DMS114 treated with DMSO at 0.1 percent for 48 hours (cell line): ENCODE data around the gene RAB11FIP5.
"Not testable (repeated sequence)": the region's sequence is repeated elsewhere in the genome, so short reads cannot be mapped to it uniquely, and the experiment has no call there.

Experiments
- DNase-seq: peaks from one replicate; lab custom pipeline; 2025; ENCODE audit not compliant: unreplicated experiment; lab: John Stamatoyannopoulos, UW

RAB11FIP5 gene

GRCh38 chr2:73071360-73072128 lies 41.2 kb downstream of the RAB11FIP5 start, which contains the start of gene SFXN5:
Gene SFXN5, minus strand, starts transcription at chr2:73071712. Its CDS starts 7 bp downstream, at chr2:73071705.
- DNase-seq, result peak; percentile 91

DNA sequence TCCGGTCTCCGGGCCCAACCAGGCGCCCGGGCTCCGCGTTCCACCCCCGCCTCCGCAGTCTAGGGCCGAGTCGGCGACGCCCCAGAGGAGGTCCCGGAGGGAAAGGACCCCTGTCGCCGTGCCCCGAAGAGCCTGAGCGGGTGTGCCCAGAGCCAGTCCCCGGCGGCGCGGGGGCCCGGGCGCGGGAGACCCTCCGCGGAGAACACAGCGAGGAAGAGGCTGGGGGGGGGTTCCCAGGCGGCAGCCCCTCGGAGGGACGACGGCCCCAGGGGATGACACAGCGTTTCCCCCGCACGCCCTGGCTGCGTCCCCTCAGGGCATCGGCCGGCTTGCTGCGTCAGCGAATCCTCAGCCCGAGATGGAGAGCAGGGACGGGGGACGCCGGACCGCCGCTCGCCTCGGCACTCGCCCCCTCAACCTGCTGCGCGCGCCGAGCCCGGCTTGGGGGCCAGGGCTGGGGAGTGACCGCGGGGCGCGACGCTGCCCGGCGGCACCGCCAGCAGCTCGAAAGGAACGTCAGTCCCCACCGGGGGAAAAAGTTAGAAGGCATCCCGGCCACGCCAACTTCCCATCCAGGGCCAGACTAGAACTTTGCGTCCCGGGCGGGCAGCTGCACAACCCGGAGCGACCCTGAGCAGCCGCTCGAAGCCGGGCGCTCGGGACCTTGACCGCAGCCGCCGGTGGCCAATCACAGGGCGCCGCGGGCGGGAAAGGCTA lies 41.9 kb downstream of the RAB11FIP5 start:
- DNase-seq, result no peak

DNA sequence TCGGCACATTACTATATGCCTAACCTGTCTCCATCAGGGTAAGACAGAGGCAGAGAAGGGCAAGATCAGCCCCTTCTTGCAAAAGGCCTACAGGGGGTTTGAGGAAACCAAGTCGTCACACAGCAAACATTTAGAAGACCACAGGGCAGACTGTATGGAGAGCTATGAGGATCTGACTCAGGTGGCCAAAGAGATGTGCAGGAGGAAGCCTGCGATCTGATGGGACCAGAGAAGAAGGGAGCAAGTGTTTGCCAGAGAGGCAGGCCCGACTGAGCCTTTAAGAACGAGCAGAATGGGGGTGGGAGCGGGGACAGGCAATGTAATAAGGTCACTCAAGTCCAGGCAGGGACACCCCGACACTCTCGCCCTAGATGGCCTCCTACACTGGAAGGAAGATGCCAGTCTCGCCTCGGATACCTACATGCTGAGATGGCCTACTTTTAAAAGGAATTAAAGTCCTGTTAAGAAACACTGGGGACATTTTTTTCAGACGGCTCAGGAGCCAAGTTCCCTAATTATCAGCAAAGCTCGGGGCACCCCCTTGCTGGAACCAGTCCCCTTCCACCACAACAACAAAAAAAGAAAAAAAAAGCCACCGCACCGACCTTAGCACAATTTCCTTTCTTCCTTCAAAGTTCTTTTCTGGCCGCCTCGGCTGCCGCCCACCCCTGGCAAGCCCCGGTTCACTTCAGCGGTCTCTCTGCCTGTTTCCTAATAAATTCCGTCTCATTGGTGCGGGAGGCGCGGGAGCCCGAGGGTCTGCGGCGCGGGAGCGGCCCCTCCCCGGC lies 42.7 kb downstream of the RAB11FIP5 start:
- DNase-seq, result no peak

DNA sequence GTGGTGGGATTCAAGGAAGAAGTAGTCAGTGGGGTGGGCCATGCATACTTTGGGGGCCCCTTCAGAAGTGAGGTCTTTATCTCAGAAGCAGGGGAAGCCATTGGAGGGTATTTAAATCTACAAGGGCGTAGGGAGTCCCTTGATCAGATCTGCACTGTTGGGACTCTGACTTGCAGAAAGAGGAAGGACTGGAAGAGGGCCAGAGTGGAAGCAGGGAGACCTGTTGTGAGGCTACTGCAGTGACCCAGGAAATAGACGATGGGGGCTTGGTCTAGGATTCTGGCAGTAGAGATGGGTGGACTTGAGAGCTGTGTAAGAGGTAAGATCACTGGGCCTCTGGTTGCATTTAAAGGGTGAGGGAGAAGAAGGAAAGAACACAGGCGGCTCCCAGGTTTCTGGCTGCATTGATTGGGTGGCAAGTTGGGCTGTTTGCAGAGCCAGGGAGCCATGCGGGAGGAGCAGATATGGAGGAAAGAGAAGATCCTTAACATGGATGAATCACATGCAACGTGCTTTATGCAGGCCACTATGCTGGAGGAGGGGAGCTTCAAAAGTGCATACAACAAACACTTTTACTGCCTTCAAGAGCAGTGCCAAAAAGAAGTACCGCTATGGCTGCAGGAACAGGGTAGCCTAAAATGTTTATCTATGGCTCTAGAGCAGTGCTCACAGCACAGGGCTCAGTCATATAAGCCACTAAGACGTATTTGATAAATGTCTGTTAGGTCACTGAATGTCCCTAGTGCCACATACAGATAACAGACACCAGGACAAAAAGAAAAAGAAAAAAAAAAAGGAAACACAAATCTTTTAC lies 43.5 kb downstream of the RAB11FIP5 start:
- no peak for DNase-seq

DNA sequence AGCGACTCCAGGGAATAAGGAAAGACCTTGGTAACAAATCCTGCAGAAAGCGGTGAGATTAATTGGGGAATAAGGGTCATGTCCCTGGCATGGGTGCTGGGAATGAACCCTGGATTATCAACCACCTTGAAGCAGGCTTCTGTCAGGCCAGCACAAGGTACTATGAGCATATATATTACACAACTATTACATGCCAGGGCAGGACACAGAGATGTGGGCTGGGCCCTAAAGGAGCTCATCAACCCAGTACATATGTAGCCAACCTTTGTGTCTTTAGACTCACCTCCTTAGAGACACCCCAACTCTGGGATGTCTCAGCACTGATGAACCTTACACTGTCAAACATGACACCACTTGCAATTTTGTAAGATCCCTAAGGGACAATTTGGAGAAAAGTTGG lies 44.6 kb downstream of the RAB11FIP5 start:
- DNase-seq, result no peak

DNA sequence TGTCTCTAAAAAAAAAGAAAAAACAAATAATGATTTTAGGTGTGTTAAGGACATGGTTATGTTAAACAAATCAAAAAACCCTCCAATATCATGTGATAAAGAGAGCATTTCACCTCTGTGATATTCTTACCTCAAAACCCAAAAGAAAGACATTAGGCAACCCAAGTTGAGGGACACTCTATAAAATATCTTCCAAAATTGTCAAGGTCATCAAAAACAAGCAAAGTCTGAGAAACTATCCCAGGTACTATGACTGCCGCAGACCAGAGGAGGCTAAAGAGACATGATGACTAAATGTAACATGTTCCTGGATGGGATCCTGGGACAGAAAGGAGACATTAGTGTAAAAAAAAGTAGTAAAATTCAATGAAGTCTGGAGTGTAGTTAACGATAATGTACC lies 45.7 kb downstream of the RAB11FIP5 start:
- DNase-seq, result no peak

GRCh38 chr2:73065070-73065469 lies 47.7 kb downstream of the RAB11FIP5 start:
- not testable (repeated sequence) for DNase-seq

DNA sequence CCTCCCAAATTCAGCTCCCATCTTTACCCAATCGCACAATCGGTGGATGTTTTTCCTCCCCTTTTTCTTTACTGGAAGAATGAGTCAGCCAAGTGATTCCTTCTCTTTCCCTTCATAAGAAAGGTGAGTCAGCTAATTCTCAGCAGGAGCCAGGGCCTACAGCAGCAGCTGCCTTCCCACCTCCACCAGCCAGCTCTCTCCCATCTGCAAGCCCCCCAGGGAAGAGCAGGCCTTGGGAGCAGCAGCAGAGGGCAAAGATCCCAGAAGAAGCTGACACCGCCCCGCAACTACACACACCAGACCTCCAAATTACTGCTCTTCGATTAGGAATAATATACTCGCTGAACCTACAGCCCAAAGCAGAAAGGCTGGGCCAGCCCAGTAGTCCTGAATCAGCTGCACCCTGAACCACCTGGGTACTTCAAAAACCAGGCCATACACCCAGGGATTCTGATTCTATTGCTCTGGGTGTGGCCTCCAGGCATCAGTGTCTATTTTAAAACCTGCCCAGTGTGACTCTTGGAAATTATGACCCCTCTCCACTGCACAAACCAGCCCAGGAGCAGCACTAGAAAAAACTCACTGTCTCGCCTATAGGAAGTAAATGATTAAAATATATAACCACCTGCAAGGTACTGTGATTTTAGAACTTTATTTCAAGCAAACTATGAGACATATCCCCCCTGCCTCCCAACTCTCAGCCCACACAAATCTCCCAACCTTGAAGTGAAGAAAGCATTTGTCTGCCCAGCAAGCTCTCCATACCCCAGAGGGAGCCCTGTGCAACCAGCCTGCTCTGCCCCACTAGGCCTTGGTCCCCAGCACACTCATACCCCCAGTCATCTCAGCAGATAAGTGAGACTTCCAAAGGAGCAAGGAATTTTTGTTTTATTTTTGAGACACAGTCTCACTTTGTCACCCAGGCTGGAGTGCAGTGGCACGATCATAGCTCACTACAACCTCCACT lies 48.6 kb downstream of the RAB11FIP5 start:
- DNase-seq, result no peak

DNA sequence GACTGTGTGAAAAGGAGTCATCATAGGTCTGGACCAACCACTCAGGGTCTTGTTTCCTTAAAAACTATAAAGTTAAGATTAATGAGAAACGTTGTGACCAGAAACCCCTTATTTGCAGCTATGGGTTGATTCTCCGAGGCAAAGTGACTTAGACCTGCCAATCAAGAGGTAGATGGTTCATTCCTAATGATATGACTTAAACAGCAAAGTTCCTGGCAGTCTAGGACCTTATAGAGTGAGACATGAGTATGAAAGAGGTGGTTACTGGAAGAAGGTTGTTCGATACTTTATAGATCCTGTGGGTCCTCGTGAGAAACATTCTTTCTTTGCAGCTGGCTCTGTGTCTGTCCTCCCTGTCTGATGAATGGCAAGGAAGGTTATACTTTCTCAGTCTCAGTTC lies 49.3 kb downstream of the RAB11FIP5 start:
- no peak for DNase-seq

DNA sequence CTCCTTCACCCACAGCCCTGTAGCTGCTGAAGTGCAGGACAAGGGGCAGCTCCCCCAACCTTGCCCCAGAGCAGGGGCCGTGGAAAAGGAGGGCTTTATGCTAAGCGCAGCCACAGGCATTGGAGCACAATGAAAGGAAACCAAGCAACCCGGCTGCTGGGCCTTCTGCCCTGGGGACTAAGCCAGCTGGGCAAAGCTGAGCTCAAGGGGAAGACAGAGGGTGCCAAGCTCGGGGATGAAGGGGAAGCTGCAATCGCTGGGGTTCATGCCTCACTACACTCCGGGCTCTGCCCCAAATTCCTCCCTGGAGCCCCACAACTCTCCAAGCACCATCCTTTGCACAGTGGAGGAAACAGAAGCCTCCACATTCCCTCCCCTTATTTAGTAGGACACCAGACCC lies 53.6 kb downstream of the RAB11FIP5 start:
- DNase-seq, result no peak

DNA sequence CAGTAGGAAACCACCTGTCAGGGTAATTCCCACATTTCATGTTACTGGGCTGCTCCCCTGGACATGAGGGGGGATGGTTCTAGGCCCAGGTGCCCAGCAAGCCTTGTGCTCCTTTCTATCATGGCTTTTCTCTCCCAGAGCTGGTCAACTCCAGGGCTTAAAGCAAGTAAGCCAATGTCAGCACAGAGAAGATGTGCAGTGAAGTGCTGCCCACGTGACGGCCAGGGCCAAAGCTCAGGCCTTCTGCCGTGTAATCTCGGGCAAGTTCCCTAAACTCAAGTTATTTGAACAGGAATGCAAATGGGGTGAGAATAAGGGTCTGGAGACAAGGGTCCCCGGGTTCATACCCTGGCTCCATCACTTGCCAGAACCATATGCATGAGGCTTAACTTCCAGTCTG lies 57.8 kb downstream of the RAB11FIP5 start:
- DNase-seq, result no peak

DNA sequence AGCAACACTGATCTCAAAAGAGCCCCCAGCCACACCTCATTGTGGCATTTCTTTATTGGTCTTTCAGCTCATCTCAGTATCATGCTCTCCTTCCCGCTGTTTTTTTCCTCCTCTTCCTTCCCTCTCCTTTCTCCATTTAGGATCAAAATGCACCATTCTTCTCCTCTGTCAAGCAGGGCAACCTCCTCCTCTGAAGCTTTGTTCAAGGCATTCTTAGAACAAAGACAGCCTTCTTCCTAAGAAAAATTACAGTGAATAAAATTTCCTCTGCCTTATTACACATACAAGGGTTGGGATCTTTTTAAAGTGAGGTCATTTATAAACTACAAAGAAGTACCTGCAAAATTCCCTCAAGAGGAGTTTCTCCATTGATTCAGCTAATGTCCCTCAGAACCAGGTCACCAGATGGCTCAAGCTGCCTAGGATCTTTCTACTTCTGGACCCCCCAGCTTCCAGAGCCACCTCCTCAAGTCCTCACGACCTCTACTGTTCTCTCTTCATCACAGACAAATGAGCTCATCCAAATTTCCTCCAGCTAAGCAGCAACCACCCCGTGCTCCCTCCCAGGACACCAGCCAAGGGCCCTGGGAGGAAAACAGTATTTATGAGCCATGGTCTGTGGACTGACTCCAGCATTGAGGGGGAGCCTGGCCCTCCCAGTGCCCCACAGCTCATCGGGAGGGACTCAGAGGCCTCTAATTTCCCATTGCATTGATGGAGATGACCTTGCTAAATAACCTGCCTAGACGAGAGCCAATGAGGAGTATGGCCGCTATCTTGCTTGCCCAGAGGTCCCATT lies 59.2 kb downstream of the RAB11FIP5 start:
- no peak for DNase-seq

DNA sequence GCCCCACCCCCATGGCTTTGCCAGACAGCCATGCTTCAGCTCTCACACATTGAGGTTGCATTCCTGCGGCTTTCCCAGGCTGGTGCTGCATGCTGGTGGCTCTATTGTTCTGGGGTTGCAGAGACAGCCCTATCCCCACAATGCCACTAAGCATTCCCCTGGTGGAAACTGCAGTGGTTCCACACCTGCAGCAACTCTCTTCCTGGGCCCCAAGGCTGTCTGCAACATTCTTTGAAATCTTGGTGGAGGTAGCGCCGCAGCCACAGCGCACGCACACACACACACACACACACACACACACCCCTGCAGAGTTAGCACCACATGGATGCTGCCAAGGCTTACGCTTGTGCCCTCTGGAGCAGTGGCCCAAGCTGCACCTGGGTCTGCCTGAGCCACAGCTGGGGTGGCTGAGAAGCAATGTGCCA lies 62.6 kb downstream of the RAB11FIP5 start:
- no peak for DNase-seq

GRCh38 chr2:73043929-73044832 lies 68.6 kb downstream of the RAB11FIP5 start:
- DNase-seq, result no peak

DNA sequence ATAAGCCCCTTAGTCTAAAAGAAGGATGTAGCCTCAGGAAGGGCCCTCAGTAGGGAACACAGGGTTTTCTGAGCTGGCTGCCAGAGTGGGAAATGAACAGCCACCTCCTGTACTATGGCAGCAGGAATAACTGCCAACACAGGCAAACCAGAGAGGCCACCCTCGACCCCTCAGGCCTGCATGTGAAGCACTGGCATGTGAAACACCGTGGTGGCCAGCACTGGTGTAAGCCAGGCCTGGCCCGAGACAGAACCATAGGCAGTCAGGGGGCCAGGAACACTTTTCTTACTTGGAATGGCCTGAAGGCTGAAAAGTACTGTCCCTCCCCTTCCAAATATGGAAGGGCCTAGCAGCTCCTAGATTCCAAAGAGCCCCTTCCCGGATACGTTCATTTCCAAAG lies 69.5 kb downstream of the RAB11FIP5 start:
- DNase-seq, result no peak

DNA sequence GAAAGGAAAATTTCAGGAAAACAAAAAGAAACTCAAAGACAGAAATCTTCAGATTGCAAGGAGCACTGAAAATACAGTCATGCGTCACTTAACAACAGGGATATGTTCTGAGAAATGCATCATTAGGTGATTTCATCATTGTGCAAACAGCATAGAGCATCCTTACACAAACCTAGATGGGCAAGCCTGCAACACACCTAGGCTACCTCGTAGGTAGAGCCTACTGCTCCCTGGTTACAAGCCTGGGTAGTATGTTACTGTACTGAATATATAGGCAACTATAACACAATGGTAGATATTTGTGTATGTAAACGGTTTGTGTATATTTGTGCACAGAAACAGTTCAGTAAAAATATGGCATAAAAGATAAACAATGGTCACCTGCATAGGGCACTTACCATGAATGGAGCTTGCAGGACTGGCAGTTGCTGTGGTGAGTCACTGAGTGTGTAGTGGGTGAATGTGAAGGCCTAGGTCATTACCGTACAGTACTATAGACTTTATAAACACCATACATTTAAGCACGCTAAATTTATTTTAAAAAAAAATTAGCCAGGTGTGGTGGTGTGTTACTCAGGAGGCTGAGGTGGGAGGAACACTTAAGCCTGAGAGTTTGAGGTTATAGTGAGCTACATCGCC lies 74.7 kb downstream of the RAB11FIP5 start:
- no peak for DNase-seq

DNA sequence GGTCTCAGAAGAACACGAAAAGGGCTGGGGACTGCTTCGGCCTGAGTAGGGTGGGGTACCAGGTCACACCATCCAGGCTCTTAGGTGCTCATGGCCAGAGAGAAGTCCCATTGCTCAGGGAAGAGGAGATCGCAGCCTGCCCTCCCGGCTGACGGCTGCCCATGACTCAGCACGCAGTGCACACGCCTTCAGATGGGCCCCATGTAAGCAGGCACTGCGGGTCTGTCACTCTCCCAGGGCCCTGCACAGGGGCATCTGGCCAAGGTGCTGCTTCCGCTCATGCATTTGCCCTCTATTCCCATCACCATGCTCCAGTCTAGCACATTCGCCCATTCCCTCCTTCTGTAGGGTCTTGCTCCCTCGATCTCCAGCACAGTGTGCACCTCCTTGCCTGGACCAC lies 76.0 kb downstream of the RAB11FIP5 start:
- no peak for DNase-seq
